GM12872 (cell line): ENCODE data around the gene LILRB5.

ENCODE experiments used
- CTCF ChIP-seq: IDR thresholded peaks from 3 replicates; pipeline ENCODE4 v1.5.1; 2011; ENCODE audit warnings: low read depth, mild to moderate bottlenecking, low read length, moderate library complexity; ENCODE audit not compliant: insufficient read depth

Gene LILRB5

DNA sequence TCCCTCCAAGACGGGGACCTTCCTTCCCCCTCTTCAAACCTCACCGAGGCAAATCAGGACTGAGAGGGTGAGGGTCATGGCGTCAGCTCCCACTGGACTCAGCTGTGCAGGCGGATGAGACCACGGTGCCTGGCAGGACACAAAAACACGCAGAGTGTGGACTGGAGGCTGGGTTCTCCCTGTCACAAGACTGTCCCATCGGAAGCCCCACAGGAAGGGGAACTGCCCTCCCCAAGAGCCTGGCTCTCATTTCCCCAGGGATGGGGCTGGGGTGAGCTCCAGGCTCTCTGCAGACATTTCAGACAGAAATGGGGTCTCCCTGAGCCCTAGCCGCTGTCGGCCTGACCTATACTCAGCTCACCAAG is at the start of gene LILRB5:
Gene LILRB5 (minus strand): TSS at position 158 of the 365 bp plus-strand sequence. CDS start 80 bp downstream, at position 78.
- TF ChIP-seq CTCF: no peak

GRCh38 chr19:54305141-54305540 is 48.1 kb upstream of the LILRB5 start:
- TF ChIP-seq CTCF: no peak

DNA sequence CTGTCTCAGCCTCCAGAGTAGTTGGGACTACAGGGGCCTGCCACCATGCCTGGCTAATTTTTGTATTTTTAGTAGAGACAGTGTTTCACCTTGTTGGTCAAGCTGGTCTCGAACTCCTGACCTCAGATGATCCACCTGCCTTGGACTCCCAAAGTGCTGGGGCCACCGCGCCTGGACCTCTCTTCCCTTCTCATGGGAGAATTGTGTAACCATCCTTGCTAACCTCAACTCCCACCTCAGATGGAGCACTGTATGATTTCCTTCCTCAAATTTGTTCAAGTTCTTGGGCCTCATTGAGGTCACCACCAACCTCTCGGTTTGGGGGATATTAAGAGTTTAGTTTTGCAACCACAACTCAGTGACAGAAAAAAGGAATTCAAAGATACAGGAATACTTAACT is 45.2 kb upstream of the LILRB5 start:
- TF ChIP-seq CTCF: no peak

- no peak for TF ChIP-seq CTCF
These were observed 42.4 kb upstream of the LILRB5 start for GRCh38 chr19:54299515-54299914.

- no peak for TF ChIP-seq CTCF
These were observed 42.0 kb upstream of the LILRB5 start for GRCh38 chr19:54299126-54299498.

DNA sequence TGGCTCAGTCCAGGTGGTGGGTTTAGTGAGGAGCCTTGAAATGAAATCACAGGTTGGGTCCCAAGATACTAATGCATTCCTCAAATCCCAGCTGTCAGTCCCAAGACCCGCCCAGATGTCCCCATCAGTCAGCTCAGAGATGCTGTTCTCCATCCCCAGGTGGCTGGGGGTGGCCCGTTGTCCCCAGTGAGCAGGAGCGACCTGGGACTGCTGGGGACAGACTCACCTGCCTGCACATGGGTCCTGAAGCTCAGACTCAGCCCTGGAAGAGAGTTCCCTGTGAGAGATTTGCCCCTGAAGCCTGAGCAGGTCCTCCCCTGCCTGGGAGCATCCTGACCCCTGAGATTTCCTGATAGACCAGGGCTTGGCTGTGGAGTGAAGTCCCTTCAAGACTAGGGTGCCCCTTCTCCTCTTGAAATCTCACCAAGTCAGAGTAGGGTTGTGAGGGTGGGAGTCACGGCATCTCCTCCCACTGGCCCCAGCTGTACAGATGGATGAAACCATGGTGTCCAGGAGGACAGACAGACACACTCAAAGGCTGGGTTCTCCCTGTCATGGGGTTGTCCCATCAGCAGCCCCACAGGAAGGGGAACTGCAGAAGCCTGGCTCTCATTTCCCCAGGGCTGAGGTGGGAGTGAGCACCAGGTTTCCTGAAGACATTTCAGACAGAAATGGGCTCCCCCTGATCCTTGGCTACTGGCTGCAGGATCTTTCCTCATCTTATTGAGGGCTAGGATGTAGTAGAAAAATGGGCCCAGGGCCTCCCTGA is 41.5 kb upstream of the LILRB5 start:
- TF ChIP-seq CTCF: no peak

- 0 out of 3 replicates have a peak, but pooled peaks have one; percentile 13 for TF ChIP-seq CTCF
These were observed 40.8 kb upstream of the LILRB5 start for GRCh38 chr19:54297759-54298305.
